GM15510 (cell line): ENCODE results near the gene CACNA1S.

Experiments used
- POLR2A ChIP-seq: IDR thresholded peaks from 3 replicates; pipeline ENCODE4 v1.6.1; 2011; ENCODE audit warnings: borderline replicate concordance; ENCODE audit not compliant: insufficient read length; ENCODE audit errors: extremely low read depth

CACNA1S gene

GRCh38 chr1:201096977-201097856, 15.0 kb downstream of the CACNA1S start:
- no peak for TF ChIP-seq POLR2A

DNA sequence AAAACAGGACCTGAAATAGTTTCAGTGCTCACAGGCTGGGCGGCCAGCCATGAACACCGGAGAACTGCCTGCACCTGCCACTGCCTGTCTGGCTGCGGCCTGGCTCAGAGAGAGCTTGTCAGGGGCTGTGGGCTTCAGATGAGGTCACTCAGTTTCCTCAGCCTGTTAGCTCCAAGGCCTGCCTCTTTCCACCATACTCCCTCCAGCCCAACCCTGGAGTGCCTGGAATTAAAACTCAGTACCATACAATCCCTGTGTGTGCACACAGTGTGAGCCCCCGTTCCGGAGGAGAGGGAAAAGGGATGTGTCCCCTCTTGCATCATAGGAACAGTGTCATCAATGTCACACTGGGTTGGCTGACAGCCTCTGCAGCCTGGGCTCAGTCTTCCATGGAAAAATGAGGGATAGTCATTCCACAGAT, 16.2 kb downstream of the CACNA1S start:
- TF ChIP-seq POLR2A: no peak

- TF ChIP-seq POLR2A: no peak
Measured at GRCh38 chr1:201095581-201095980, 16.6 kb downstream of the CACNA1S start.

DNA sequence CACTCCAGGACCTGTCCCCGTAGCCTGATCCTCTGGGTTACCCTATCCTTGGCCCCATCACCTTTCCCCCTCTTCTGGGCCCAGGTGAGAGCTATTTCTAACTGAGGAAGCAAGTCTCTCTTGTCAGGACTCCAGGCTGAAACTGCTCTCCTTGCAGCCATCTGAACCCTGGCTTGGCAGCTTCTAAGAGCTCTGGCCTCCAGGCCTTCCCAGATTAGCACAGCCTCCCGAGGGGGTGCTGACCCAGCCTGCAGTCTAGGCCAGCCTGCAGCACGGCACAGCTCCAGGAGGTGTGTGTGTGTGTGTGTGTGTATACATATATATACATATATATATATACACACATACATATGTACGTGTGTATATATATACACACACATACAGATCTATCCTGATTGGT, 17.4 kb downstream of the CACNA1S start:
- TF ChIP-seq POLR2A: no peak

DNA sequence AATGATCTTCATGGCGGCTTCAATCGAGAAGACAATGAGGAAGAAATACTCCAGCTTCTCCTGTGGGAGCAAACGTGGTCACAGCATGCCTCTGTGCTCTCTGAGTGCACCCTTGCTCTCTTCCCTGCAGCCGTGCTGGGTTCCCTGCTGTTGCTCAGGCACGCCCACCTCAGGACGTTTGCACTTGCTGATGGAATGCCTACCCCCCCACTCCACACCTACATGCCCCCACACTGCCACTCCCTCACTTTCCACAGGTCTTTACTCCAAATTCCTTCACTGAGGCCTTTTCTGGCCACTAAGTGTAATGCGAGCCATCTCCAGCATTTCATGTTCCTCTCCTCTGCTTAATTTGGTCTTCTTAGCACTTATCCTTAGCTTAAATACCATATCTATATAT, 18.3 kb downstream of the CACNA1S start:
- TF ChIP-seq POLR2A: no peak

GRCh38 chr1:201093561-201093960, 18.7 kb downstream of the CACNA1S start:
- no peak for TF ChIP-seq POLR2A

DNA sequence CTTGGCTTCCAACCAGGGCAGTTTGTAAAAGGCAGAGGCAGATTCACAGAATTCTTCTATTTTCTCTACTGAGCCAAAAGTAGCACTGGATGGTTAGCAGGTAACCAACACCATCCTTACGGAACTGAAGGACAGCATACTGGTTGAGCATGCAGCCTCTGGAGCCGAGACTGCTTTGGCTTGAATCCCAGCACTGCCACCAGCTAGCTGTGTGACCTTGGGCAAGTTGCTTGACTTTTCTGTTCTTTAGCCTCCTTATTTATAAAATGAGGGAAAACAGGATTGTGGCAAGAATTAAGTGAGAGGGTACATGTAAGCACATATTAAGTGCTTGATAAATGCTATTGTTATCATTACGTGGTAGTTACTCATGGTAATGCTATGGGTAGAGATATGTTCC, 19.5 kb downstream of the CACNA1S start:
- no peak for TF ChIP-seq POLR2A

DNA sequence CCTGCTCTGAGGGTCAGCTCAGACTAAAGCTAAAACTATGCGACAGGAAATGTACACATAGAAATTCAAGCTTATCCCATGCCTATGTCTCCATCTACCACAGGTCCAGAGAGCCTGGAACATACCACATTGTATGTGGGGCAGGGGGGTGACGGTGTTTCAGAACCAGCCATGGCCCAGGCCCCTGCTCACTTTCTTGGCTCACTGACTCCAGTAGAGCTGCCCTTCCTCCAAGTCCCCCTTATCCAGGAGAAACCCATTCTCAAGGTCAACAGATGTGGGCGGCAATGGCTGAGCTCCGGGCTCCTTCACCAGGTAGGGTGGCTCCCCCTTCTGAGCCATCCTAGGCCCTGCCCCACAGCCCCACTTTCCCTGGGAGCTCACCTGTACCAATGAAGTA, 21.0 kb downstream of the CACNA1S start:
- TF ChIP-seq POLR2A: no peak

- no peak for TF ChIP-seq POLR2A
Measured at GRCh38 chr1:201090541-201090940, 21.7 kb downstream of the CACNA1S start.

DNA sequence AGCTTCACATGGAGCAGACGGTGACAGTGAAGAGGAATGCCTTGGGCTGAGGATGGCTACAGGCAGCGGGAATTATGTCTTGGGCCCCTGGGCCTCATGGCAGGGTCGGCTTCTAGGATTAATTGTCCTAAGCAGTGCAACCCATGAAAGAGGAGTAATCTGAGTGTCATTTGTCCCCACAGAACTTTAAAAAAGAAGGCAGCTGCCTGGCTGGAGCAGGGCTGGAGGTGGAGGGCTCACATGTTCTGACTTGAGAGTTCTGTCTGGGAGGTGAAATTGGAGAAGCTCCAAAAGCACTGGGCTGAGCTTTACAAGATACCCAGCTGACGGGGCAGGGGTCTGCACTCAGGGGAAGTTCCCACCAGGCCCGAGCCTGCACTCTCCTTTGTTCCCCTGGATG, 22.6 kb downstream of the CACNA1S start:
- no peak for TF ChIP-seq POLR2A

DNA sequence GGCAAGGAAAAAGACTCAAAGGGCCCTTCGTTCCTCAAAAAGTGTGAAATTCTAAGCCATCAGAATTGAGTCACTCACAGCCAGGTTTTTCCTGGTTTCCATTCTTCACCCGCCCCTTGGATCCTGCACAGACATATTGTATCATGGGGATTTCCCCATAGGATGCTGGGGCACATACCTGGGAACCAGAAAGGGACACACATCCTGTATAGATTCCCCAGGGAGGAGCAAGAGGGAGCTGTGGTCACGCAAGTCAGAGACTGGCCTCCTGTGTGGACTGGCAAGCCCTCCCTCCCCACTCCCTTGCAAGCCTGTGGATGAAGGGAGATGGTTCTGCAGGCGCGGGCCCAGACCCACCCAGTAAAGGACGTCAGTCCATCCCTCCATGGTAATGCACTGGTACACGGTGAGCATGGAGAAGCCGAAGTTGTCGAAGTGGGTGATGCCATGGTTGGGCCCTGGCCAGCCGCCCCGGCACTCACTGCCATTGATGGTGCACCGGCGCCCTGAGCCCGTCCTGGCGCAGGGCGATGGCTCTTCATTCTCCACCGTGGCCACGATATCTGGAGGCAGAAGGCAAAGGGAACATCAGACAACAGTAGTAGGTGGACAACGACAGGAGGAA, 23.2 kb downstream of the CACNA1S start:
- TF ChIP-seq POLR2A: no peak

DNA sequence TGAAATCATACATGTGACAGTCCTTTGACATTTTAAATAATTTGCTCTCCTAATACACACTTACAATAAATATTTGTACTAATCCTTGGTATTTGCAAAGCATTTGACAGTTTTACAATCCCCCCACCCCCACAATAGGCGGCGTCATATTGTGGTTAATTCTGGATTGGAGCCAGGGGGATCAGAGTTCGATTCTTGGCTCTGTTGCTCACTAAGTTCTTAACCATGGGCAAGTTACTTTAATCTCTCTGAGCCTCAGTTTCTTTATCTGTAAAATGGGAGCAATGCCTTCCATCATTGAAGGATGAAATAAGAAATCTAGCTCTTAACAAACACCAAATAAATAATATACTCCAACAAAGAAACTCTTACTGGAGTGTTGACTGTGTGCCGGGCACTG, 23.8 kb downstream of the CACNA1S start:
- TF ChIP-seq POLR2A: no peak

DNA sequence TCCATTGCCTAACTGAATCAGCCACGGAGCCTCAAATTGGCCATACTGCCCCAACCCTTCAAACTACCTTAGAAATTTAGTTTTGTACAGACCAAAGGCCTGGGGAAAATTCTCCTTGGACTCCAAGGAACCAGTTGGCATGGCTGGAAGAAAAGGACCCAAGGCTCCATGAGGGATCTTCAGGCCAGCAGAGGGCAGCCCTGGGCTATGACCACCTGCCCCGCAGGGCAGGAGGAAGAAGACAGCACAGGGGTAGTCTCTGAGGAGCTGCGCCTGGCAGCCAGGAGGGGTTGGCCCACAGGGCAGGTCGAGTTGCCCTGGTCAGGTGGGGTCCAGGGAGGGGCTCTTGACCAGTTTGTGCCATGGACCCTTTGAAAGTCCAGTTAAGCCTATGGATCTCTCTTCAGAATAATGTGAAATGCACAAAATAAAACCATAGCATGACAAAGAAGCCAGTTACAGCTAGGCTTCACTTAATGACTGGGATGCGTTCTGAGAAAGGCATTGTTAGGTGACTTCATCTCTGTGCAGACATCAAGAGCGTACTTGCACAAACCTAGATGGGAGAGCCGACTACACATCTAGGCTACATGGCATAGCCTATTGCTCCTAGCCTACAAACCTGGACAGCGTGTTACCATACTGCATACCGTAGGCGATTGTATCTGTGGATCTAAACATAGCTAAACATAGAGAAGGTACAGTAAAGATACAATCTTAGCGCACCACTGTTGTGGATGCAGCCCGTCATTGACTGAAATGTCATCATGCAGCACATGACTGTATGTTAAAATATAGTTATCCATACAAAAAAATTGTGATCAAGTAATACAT, 26.1 kb downstream of the CACNA1S start:
- no peak for TF ChIP-seq POLR2A

DNA sequence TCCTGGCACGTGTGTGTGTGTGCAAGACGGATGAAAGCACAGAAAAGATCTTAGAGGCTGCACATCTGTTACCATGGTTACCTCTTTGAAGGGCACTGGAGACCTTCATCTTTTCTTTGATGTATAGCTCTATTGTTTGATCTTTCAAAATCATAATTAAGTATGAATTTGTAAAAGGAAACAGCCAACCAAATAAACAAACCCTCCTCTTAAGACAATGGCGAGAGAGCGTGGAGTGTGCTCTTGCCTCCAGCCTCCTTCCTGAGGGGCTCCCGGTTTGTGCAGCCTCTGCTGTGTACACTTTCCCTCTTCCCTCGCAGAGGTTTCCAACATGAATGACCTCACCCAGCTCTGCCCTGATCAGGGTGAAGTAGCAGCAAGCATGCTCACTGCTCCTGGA, 27.9 kb downstream of the CACNA1S start:
- no peak for TF ChIP-seq POLR2A

DNA sequence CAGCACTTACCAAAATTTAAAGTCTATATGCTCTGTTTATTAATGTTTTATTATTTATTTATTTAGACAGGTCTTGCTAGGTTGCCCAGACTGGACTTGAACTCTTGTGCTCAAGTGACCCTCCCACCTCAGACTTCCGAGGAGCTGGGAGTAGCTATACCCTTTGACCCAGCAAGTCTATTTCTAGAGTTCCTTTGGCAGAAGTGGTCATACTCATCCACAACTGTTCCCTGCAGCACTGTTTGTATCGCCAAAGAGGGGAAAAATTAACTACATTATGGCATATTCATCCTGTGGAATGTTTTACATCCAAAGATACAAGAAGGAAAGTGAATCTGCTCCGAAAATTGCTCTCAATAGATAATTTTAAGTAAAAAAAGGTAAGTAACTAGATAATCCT, 28.5 kb downstream of the CACNA1S start:
- no peak for TF ChIP-seq POLR2A
